Posterior cingulate gyrus (tissue), 11 donors: Measurements from ENCODE around the gene LSAMP.

ENCODE experiments used
- DNase-seq, 10 donors: peaks; one replicate each; pipeline versions ENCODE4 v3.0.0 to v3.0.0-alpha.2; 2020 to 2021; ENCODE audit warnings: mixed read lengths in 3 of 10
- intact Hi-C: fragments of 100-400 bp; cut with DNase I; formaldehyde crosslinking; loops from one replicate; pipeline ENCODE4 v1.15.1; 2023

LSAMP gene

GRCh38 chr3:116445311-116445841 lies at the start of gene LSAMP:
TSS of gene LSAMP (minus strand) at chr3:116445487.
- DNase-seq = peak; percentile 63 to 94 (median 82)
- intact Hi-C loops = no loop called here

GRCh38 chr3:116492379-116492778 lies 47.1 kb upstream of the LSAMP start:
- DNase-seq = no peak
- intact Hi-C loops = no loop called here

- intact Hi-C loops = no loop called here
- DNase-seq = no peak
Observed at GRCh38 chr3:116483135-116483534, 37.8 kb upstream of the LSAMP start.

GRCh38 chr3:116476691-116477090 lies 31.4 kb upstream of the LSAMP start:
- DNase-seq = no peak
- intact Hi-C loops = no loop called here

GRCh38 chr3:116474801-116475200 lies 29.5 kb upstream of the LSAMP start:
- no peak for DNase-seq
- intact Hi-C loops = no loop called here

GRCh38 chr3:116474032-116474780 lies 28.9 kb upstream of the LSAMP start:
- intact Hi-C loops = no loop called here
- peak in 1 of 10 donors; percentile 34 for DNase-seq

- DNase-seq = no peak
- intact Hi-C loops = no loop called here
Observed at GRCh38 chr3:116473602-116474001, 28.3 kb upstream of the LSAMP start.

- no peak for DNase-seq
- intact Hi-C loops = no loop called here
Observed at GRCh38 chr3:116470605-116471197, 25.4 kb upstream of the LSAMP start.

- no peak for DNase-seq
- intact Hi-C loops = loop anchor here (10.0 kb wide), 1 partner anchor 285 kb away; no protein-coding TSS in a partner anchor
Observed at GRCh38 chr3:116469546-116469945, 24.3 kb upstream of the LSAMP start.

GRCh38 chr3:116464276-116464798 lies 19.1 kb upstream of the LSAMP start:
- DNase-seq = no peak
- intact Hi-C loops = loop anchor here (10.0 kb wide), 1 partner anchor 290 kb away; no protein-coding TSS in a partner anchor

GRCh38 chr3:116453666-116454346 lies 8.5 kb upstream of the LSAMP start:
- intact Hi-C loops = loop anchor here (2.0 kb wide), 1 partner anchor 313 kb away; no protein-coding TSS in a partner anchor
- DNase-seq = no peak

GRCh38 chr3:116449546-116450350 lies 4.5 kb upstream of the LSAMP start:
- intact Hi-C loops = no loop called here
- no peak for DNase-seq

GRCh38 chr3:116445990-116446389 lies 703 bp upstream of the LSAMP start:
- intact Hi-C loops = no loop called here
- DNase-seq = peak in 4 of 10 donors; percentile 27 to 47 (median 36)

- intact Hi-C loops = no loop called here
- peak in 9 of 10 donors; percentile 23 to 89 (median 40) for DNase-seq
Observed at GRCh38 chr3:116444819-116445310, 422 bp downstream of the LSAMP start.

- DNase-seq = no peak
- intact Hi-C loops = no loop called here
Observed at GRCh38 chr3:116444115-116444747, 1.1 kb downstream of the LSAMP start.

GRCh38 chr3:116443191-116443661 lies 2.1 kb downstream of the LSAMP start:
- DNase-seq = peak in 3 of 10 donors; percentile 17 to 32 (median 21)
- intact Hi-C loops = no loop called here

GRCh38 chr3:116442331-116443021 lies 2.8 kb downstream of the LSAMP start:
- intact Hi-C loops = no loop called here
- no peak for DNase-seq

- DNase-seq = peak in 4 of 10 donors; percentile 22 to 65 (median 45)
- intact Hi-C loops = no loop called here
Observed at GRCh38 chr3:116441652-116442051, 3.6 kb downstream of the LSAMP start.

- DNase-seq = no peak
- intact Hi-C loops = no loop called here
Observed at GRCh38 chr3:116440196-116440595, 5.1 kb downstream of the LSAMP start.
